ENCODE data around the gene ALDH3A2. TPM values are rescaled to one million over a fixed set of nuclear protein-coding genes. Genes with fewer than 3 reads are reported as not detected.

The ALDH3A2 gene
- total and polyA plus RNA-seq, 2 donors (not counting 1 experiment from before 2014, with no cell fraction given), result 7.5 to 35.1 TPM

- Histone ChIP-seq H3K4me3 (ENCODE audit: control extremely low read depth in 1 of 5, extremely low read depth in 1 of 5, insufficient read depth in 1 of 5, low read depth in 2 of 5, low read length in 4 of 5) (no peak overlapping the region), H3K79me2 (ENCODE audit: control insufficient read depth, insufficient read depth, low read length) (no peaks in the 10 kb centered on the region), H3K27me3 (replicated peaks in 1 of 4; ENCODE audit: control extremely low read depth in 1 of 4, control insufficient read depth in 3 of 4, insufficient read depth in 4 of 4, low read length in 3 of 4) (no peaks in the 10 kb centered on the region), H3K9me3 (ENCODE audit: control extremely low read depth in 1 of 3, control insufficient read depth in 2 of 3, insufficient read depth in 1 of 3, low read length in 2 of 3) (peaks cover 0 to 4% (median 0%) of the 10 kb centered on the region in 3 donors), H3K36me3 (replicated peaks in 1 of 2; ENCODE audit: control extremely low read depth in 1 of 2, control insufficient read depth in 1 of 2, extremely low read depth in 1 of 2, insufficient read depth in 2 of 2, low read length in 1 of 2) (peaks cover 0 to 9% of the 10 kb centered on the region in 2 experiments), H4K20me1 (ENCODE audit: control insufficient read depth, insufficient read depth, low read length, poor library complexity, severe bottlenecking) (no peaks in the 10 kb centered on the region), H3K4me1 (ENCODE audit: control insufficient read depth in 2 of 2, insufficient read depth in 2 of 2, low read length in 2 of 2) (peaks cover 16 to 19% of the 10 kb centered on the region in 2 donors), H3K4me2 (replicated peaks; ENCODE audit: low read depth, low read length, poor library complexity, severe bottlenecking) (no peak overlapping the region), H2AFZ (ENCODE audit: insufficient read depth, low read depth, low read length, poor library complexity, severe bottlenecking) (no peak overlapping the region), H3K27ac (ENCODE audit: low read length in 2 of 2) (no peak overlapping the region), H3K9ac (ENCODE audit: low read length) (no peak overlapping the region)
- CTCF ChIA-PET, result no interaction called here
- intact Hi-C loops (cut with micrococcal nuclease), result no loop called here
- H3K4me1 Mint-ChIP-seq, result peaks cover 44% of the 10 kb centered on the region
- DNase-seq (no peak), ATAC-seq (ENCODE audit: low read depth) (no peak)
- no peaks in the 10 kb centered on the region for H3K9me3 Mint-ChIP-seq (ENCODE audit: insufficient read depth)
- no peak overlapping the region for H3K27ac Mint-ChIP-seq
- POLR2A ChIA-PET, result no interaction called here
- WGBS (ENCODE audit: insufficient coverage), result no CpG with 5 or more reads among the region's 1 CpG
- TF ChIP-seq EZH2 (IDR thresholded peaks at IDR 0.05; ENCODE audit: borderline replicate concordance, insufficient read depth, low read depth, low read length, poor library complexity, severe bottlenecking) (no peak), CTCF (IDR thresholded peaks at IDR 0.05) (no peak)
- H3K27me3 Mint-ChIP-seq, result no peaks in the 10 kb centered on the region
- no peak overlapping the region for H3K4me3 Mint-ChIP-seq
Measured at GRCh38 chr17:19650826-19651225, 2.3 kb downstream of the ALDH3A2 start.

- Histone ChIP-seq H3K36me3 (replicated peaks in 1 of 2; ENCODE audit: control extremely low read depth in 1 of 2, control insufficient read depth in 1 of 2, extremely low read depth in 1 of 2, insufficient read depth in 2 of 2, low read length in 1 of 2) (peaks cover 0 to 16% of the 10 kb centered on the region in 2 experiments), H3K4me3 (ENCODE audit: control extremely low read depth in 1 of 5, extremely low read depth in 1 of 5, insufficient read depth in 1 of 5, low read depth in 2 of 5, low read length in 4 of 5) (no peak overlapping the region), H3K4me1 (ENCODE audit: control insufficient read depth in 2 of 2, insufficient read depth in 2 of 2, low read length in 2 of 2) (peaks cover 16 to 19% of the 10 kb centered on the region in 2 donors), H3K27me3 (replicated peaks in 1 of 4; ENCODE audit: control extremely low read depth in 1 of 4, control insufficient read depth in 3 of 4, insufficient read depth in 4 of 4, low read length in 3 of 4) (no peaks in the 10 kb centered on the region), H3K27ac (ENCODE audit: low read length in 2 of 2) (no peak overlapping the region), H2AFZ (ENCODE audit: insufficient read depth, low read depth, low read length, poor library complexity, severe bottlenecking) (no peak overlapping the region), H4K20me1 (ENCODE audit: control insufficient read depth, insufficient read depth, low read length, poor library complexity, severe bottlenecking) (no peaks in the 10 kb centered on the region), H3K9ac (ENCODE audit: low read length) (no peak overlapping the region), H3K9me3 (ENCODE audit: control extremely low read depth in 1 of 3, control insufficient read depth in 2 of 3, insufficient read depth in 1 of 3, low read length in 2 of 3) (peaks cover 0 to 4% (median 0%) of the 10 kb centered on the region in 3 donors), H3K4me2 (replicated peaks; ENCODE audit: low read depth, low read length, poor library complexity, severe bottlenecking) (no peak overlapping the region), H3K79me2 (ENCODE audit: control insufficient read depth, insufficient read depth, low read length) (no peaks in the 10 kb centered on the region)
- intact Hi-C loops (cut with micrococcal nuclease), result no loop called here
- POLR2A ChIA-PET, result no interaction called here
- Mint-ChIP-seq H3K4me1 (peaks cover 50% of the 10 kb centered on the region), H3K27me3 (no peaks in the 10 kb centered on the region), H3K4me3 (no peak overlapping the region), H3K9me3 (ENCODE audit: insufficient read depth) (no peaks in the 10 kb centered on the region), H3K27ac (no peak overlapping the region)
- ATAC-seq (ENCODE audit: low read depth) (no peak), DNase-seq (no peak)
- CTCF ChIA-PET, result interaction anchor here (1.0 to 2.1 kb wide), 3 partner anchors 115 to 138 kb away, joined by 3 to 8 read pairs (median 5); no protein-coding TSS in a partner anchor
- WGBS (ENCODE audit: insufficient coverage), result 0% methylated on average over 1 of the region's 5 CpGs
- TF ChIP-seq EZH2 (IDR thresholded peaks at IDR 0.05; ENCODE audit: borderline replicate concordance, insufficient read depth, low read depth, low read length, poor library complexity, severe bottlenecking), result no peak
- TF ChIP-seq CTCF (IDR thresholded peaks at IDR 0.05), result no peak
Measured at GRCh38 chr17:19651451-19652238, 3.1 kb downstream of the ALDH3A2 start.
